AG09319 (cell line): Measurements from ENCODE around the gene SLFN11.
"Not testable (repeated sequence)": the region's sequence is repeated elsewhere in the genome, so short reads cannot be mapped to it uniquely, and the experiment has no call there.

ENCODE experiments used
- DNase-seq: peaks from one replicate; pipeline ENCODE4 v3.0.0-alpha.2; 2010; ENCODE audit warnings: low read depth; ENCODE audit errors: extremely low read depth
- TF ChIP-seq, protein P1 (sequence below): IDR thresholded peaks from 2 replicates; pipeline ENCODE4 v1.5.1; 2011; ENCODE audit warnings: low read depth, mild to moderate bottlenecking, inconsistent platforms, low read length, moderate library complexity

Gene SLFN11, protein sequence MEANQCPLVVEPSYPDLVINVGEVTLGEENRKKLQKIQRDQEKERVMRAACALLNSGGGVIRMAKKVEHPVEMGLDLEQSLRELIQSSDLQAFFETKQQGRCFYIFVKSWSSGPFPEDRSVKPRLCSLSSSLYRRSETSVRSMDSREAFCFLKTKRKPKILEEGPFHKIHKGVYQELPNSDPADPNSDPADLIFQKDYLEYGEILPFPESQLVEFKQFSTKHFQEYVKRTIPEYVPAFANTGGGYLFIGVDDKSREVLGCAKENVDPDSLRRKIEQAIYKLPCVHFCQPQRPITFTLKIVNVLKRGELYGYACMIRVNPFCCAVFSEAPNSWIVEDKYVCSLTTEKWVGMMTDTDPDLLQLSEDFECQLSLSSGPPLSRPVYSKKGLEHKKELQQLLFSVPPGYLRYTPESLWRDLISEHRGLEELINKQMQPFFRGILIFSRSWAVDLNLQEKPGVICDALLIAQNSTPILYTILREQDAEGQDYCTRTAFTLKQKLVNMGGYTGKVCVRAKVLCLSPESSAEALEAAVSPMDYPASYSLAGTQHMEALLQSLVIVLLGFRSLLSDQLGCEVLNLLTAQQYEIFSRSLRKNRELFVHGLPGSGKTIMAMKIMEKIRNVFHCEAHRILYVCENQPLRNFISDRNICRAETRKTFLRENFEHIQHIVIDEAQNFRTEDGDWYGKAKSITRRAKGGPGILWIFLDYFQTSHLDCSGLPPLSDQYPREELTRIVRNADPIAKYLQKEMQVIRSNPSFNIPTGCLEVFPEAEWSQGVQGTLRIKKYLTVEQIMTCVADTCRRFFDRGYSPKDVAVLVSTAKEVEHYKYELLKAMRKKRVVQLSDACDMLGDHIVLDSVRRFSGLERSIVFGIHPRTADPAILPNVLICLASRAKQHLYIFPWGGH

DNA sequence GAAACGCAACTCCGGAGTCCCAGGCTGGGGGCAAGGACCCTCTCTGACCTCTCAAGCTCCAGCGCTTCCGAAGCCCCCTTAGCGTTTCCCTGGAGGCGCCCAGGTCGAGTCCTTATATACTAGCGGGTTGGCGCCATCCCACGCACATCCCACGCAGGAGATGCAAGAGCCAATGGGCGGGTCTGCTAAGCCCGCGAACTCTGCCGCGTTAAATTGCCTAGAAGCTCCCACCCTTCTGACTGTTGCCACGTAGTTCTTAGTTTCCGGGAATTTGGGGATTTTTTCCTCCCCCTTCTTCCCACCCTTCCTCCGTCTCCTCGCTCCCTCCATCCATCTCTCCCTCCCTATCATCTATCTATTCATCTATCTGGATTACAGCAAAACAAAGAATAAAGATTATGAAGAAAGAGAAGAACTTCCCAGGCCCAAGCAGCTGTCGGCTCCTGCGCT is at the start of gene SLFN11:
SLFN11 (minus strand) TSS at position 88 of the 450 bp plus-strand sequence. CDS start 9,814 bp downstream, outside the sequence.
- DNase-seq = peak; percentile 95
- TF ChIP-seq, protein P1, sequence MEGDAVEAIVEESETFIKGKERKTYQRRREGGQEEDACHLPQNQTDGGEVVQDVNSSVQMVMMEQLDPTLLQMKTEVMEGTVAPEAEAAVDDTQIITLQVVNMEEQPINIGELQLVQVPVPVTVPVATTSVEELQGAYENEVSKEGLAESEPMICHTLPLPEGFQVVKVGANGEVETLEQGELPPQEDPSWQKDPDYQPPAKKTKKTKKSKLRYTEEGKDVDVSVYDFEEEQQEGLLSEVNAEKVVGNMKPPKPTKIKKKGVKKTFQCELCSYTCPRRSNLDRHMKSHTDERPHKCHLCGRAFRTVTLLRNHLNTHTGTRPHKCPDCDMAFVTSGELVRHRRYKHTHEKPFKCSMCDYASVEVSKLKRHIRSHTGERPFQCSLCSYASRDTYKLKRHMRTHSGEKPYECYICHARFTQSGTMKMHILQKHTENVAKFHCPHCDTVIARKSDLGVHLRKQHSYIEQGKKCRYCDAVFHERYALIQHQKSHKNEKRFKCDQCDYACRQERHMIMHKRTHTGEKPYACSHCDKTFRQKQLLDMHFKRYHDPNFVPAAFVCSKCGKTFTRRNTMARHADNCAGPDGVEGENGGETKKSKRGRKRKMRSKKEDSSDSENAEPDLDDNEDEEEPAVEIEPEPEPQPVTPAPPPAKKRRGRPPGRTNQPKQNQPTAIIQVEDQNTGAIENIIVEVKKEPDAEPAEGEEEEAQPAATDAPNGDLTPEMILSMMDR = no peak

DNA sequence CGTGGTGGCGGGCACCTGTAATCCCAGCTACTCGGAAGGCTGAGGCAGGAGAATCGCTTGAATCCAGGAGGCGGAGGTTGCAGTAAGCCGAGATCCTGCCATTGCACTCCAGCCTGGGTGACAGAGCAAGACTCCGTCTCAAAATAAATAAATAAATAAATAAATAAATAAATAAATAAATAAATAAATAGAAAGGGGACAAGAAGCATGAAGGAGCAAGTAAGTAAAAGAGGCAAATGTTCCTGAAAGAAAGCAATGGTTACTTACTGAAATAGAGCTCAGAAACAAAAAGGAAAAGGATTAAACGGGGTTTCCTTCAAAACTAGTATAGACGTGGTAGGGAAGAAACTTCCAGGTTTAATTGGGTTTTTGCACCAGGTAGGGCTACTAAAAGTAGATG is 47.6 kb upstream of the SLFN11 start:
- not testable (repeated sequence) for DNase-seq

DNA sequence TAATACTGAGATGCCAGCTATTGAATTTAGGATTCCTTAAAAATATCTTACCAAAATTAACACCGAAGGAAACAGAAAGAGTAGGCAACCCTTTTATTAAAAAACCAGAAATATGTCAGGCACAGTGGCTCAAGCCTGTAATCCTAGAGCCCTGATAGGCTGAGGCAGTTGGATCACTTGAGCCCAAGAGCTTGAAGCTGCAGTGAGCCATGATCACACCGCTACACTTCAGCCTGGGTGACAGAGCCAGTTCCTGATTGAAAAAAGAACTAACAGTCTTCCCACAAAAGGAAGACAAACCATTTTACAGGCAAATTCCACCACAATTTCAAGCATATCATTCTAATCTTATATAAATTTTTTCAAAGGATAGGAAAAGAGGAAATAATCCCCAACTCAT is 43.2 kb upstream of the SLFN11 start:
- DNase-seq = no peak
- TF ChIP-seq, protein P1 = no peak

DNA sequence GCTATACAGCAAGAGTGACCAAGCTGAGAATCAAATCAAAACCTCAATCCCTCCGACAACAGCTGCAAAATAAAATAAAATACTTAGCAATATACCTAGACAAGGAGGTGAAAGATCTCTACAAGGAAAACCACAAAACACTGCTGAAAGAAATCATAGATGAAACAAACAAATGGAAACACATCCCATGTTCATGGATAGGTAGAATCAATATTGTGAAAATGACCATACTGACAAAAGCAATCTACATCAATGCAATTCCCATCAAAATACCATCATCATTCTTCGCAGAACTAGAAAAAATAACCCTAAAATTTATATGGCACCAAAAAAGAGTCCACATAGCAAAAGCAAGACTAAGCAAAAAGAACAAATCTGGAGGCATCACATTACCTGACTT is 41.3 kb upstream of the SLFN11 start:
- DNase-seq = not testable (repeated sequence)

DNA sequence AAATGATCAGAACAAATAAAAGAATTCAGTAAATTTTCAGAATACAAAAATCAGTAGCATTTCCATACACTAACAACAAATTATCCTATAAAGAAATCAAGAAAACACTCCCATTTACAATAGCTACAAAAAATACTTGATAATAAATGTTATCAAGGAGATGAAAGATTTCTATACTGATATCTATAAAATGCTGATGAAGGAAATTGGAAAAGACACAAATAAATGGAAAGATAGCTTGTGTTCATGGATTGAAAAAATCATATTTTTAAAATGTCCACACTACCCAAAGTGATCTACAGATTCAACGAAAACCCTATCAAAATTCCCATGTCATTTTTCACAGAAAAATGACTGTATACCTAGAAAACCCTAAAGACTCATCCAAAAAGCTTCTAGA is 40.8 kb upstream of the SLFN11 start:
- no peak for DNase-seq
- TF ChIP-seq, protein P1 = no peak

DNA sequence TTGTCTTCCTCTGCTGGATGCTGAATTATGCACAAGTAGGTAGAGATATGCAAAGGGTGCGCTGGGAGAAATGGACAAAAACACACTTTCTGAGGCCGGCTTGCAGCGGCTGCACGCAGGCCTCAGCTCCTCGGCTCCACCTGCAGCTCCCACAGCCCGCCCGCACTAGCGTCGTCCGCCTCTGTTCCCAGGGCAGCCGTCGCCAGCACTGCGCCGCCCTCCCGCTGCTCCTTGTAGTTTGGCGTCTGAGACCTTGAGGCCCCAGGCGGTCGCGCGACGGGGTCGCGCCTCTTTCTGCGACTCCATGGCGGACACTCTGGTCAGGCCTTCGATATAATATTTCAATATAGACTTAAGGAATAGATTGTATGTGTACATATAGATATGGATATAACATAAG is 34.1 kb upstream of the SLFN11 start:
- DNase-seq = no peak
- TF ChIP-seq, protein P1 = no peak

DNA sequence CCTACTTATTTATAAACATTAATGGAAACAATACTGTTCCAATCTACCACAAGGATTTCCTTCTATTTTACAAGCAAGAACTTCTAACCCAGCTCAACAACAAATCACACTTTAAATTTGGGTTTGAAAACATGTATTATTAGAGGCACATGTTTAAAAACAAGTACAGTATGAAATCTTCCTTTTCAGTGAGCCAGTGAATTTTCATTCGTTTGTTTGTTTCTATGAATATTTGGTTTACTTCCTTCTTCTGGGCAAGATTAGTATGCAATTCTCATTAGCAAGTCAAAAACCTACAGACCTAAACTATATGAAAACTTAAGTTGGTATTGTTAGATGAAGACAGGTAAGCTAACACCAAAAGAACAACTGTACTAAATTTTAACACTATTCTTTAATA is 33.1 kb upstream of the SLFN11 start:
- no peak for DNase-seq
- TF ChIP-seq, protein P1 = no peak

DNA sequence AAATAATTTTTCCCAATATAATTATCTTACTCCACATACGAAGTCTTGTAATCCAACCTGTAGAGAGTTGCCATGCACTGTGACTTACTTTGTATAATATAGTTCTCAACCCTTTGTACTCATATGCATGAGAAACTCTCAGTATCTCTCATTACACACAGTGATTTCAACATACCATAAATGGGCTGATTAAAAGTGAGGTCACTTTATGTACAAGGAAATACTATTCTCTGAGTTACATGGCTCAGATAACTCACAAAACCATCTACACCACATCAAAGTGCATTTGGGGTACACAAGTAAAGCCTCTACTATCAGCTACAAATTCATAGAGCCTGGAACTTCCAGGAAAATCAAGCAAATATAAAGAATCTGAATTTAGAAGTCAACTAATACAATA is 30.9 kb upstream of the SLFN11 start:
- TF ChIP-seq, protein P1 = no peak
- no peak for DNase-seq

DNA sequence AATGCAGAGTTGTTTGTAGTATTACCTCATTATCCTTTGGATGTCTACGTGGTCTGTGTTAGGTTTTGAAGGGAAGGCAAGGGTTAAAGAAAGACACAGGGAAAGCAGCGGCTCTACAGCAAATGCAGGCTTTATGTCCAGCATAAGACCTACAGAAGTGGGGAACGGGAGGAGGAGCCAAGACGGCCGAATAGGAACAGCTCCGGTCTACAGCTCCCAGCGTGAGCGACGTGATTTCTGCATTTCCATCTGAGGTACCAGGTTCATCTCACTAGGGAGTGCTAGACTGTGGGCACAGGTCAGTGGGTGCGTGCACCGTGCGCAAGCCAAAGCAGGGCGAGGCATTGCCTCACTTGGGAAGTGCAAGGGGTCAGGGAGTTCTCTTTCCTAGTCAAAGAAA is 20.4 kb upstream of the SLFN11 start:
- DNase-seq = not testable (repeated sequence)
